ENCODE measurements around the gene DPYD.

The DPYD gene

DNA sequence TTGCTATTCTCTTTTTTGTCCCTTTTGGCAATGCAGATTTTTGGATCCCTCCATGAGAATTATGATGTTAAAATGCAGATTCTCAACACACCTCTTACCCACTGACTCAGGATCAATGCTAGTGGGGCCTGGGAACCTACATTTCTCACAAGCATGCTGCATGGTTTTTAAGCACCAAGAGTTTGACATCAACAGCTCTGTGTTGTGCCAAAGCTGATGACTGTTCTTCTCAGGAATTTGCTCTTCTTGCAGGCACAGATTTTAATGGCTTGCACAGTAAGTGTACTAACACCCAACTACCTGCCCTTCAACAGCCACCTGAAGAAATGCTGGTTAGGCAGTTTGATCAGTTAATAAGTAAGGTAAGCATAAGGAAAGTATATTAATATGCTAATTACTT is 730.5 kb downstream of the DPYD start:
- peak; percentile 46 for DNase-seq

DNA sequence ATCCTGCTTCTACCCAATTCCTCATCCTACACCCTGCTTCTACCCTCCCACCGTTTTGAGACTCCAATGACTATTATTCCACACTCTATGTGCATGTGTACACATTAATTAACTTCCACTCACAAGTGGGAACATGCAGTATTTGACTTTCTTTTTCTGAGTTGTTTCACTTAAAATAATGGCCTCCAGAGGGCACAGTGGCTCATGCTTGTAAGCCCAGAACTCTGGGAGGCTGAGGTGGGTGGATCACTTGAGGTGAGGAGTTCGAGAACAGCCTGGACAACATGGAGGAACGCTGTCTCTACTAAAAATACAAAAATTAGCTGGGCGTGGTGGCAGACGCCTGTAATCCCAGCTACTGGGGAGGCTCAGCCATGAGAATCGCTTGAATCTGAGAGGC is 734.5 kb downstream of the DPYD start:
- no peak for DNase-seq

DNA sequence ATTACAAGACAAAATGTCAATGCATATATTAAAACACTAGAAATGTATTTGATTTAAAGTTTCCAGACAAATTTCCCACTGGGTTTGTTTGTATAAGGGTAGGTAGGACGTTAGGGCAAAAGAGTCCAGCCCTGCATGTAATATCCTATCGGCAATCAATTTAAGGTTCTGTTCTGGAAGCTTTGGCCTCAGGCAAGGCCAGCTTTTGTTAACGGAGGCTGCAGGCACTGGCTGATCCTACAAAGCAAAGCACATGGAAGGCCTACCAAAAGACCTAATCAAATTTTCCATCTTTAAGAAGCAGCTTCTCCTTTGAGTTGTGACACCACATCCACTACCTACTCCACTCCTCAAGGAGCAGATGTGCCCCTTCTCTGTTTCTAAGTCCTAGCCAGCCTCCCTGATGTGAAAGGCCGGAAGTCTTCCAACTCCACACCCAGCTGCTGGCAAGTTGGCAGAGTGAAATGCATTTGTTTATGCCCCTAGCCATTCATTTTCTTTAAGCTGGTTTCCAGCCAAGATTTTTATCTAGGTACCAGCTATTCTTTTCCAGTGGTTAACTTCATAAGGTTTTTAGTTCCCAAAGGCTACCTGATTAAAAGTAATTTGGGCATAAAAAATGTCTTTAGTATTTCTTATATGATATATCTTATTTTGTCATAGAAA is 746.7 kb downstream of the DPYD start:
- no peak for DNase-seq

DNA sequence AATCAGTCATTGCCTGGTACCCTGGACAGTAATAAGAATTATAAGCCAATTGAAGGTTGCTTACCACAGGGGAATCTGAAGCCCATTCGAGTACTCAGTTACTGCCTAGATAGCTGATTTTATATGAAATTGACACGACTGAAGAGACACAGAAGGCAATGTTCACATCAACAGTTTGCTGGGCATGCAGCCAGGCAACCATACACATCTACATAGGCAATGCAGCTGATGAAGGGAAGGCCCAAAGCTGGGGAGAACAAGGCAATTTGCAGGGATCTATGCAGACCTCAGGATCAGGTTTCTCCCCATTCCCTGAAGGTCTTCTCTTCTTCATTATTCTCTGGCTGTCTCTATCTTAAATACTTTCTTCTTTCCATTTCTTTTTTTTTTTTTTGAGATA is 750.5 kb downstream of the DPYD start:
- DNase-seq = no peak

DNA sequence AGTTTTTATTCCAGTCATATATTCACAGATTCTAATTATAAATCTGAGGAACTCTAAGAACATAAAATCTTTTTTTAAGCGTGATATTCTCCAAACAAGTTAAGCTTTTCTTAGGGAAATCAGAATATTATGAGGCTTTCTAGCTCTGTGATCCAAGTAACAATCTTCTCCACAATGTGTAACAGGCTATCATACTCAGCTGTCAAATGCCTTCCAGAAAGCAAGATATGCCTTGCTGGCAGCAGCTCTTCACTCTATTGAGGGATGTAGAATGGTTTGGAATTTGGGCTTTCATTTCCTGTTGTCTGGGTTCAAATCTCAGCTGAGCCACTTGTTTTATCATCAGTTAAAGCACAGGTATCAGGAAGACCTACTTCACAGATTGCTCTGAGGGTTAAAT is 752.8 kb downstream of the DPYD start:
- DNase-seq = no peak

DNA sequence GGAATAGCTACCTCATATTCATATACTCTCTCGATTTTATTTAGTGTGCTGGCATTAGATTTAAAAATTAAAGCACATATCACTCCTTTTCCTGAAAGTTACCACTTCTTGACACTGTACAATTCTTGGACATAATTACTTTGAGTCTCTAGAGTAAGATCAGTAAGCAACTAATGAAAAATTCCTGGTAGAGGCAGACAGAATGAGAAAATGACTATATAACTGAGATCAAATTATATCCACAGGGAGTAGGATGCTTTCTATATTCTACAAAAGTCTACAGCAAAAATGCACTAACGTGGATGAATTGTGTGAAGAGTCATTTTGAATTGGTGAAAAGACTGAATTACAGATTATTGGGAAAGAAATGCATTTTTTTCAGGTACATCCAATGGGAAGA is 753.6 kb downstream of the DPYD start:
- no peak for DNase-seq

DNA sequence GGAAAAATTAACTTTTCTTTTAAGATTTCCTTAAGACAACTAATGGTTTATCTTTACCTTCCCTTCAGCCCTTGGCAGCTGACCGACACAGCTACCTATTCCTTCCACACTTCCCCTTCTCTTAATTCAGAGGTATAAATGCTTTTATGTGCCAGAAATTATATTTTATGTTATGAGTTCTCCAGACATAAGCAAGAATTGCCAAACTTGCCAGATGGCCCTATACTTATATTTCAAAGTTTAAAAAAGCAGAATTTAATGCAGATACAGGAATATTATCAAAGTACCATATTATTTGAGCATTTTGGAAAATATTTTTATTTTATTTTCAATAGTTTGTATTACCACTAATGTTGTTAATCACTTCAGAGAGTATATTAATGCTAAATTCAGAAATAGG is 754.2 kb downstream of the DPYD start:
- no peak for DNase-seq

DNA sequence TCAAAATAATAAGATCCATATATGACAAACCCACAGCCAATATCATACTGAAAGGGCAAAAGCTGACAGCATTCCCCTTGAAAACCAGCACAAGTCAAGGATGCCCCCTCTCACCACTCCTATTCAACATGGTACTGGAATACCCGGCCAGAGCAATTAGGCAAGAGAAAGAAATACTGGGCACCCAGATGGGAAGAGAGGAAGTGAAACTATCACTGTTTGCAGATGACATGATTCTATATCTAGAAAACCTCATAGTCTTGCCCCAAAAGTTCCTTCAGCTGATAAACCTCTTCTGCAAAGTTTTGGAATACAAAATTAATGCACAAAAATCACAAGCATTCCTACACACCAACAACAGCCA is 756.6 kb downstream of the DPYD start:
- no peak for DNase-seq

DNA sequence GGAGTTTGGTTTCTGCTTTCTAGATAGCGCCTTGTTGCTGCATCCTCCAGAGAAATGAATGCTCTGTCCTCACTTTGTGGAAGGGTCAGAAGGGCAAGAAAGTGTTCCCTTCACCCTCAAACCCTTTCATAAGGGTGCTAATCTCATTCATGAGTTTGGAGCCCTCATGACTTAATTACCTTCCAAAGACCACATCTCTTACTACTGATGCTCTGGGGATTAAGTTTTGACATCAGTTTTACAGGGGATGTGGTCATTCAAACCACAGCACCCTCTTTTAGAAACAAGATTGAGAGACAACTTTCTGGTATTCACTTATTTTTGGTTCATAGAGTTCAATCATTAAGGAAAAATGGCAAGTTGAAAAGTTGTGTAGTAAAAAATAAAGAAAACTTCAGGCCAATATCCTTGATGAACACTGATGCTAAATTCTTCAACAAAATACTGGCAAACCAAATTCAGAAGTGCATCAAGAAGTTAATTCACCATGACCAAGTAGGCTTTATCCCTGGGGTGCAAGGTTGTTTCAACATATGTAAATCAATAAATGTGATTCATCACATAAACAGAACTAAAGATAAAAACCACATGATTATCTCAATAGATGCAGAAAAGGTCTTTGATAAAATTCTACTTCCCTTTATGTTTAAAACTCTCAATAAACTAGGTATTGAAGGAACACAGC is 757.1 kb downstream of the DPYD start:
- DNase-seq = no peak

DNA sequence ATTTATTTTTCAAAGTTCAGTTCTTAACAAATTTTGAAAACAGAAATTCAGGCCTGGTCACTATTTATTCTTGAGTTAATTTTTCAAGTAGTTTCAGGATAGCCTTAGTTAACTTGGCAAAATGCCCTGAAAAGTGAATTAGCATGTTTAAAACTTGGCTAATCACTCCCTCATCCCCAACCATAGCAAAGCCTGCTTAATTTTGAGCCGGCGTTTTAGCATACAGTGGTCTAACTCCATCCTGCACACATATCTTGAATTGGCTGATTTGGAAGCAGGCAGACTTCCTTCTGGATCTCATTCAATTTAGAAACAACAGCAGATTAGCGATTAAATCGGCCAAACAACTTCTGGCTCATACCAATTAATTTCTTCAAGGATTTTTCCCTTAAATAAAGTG is 760.0 kb downstream of the DPYD start:
- DNase-seq = peak; percentile 9

DNA sequence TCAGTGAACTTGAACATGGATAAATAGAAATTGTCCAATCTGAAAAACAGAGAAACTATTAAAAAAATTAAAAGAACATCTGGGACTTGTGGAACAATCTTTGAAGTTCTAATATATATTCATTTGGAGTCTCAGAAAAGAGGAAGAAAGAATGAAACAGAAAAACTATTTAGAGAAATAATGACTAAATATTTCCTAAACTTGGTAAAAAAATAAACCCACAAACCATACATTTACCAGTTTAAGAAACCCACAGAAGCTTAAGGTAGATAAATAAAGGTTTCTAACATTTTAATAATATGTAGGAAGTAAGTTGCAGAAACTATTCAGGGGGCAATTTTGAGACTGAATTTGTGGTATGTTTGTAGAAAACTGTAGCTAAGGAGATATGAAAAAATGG is 761.5 kb downstream of the DPYD start:
- DNase-seq = no peak

DNA sequence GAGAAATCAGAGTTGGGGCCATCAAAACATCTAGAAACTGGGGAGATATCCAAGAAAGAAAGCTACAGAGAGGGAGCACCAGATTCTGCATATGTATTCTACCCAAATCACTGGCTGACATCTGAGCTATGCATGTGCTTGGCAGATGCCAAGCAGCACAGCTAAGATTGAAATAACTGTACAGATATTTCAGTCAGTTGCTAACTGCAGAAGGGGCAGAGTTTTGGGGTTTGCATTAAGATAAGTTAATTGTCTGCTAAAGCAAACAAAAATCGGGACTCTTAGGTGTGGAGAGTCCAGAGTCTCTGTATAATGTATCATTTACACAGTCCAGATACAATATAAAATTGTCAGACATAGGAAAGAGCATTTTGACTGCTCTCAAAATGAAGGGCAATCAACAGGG is 762.1 kb downstream of the DPYD start:
- DNase-seq = no peak

DNA sequence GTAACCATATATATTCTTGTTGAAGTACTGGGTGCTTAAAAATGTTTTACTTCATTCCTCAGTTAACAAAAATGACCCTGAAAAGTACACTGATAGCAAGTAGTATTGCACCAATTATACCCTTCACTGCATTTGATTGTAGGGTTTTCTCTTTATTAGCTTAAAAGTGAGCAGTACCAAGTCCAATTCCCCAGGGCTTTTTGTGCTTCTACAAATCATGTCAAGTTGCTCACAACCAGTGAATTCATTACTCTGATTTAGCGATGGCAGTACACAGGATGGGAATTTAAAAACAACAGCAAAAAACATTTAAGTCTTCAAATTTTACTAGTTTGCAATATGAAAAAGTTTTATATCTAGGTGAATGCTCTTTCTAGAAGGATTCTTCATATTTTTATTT is 762.8 kb downstream of the DPYD start:
- no peak for DNase-seq

DNA sequence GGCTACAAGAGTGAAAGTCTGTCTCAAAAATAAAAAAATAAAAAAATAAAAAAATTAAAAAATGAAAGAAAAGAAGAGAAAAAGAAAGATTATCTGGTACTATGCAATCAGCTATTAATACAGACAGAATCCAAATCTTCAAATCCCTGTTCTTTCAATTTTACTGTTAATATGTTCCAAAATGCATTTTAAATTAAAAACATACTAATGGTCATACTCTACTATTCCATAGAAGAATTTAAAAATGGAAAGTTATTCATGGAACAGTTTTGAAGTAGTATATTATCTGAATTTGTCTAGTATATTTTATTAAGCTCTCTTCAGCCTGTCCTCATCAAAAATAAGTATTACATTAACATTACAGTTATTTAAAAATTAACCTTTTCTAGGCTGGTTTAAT is 769.2 kb downstream of the DPYD start:
- no peak for DNase-seq

DNA sequence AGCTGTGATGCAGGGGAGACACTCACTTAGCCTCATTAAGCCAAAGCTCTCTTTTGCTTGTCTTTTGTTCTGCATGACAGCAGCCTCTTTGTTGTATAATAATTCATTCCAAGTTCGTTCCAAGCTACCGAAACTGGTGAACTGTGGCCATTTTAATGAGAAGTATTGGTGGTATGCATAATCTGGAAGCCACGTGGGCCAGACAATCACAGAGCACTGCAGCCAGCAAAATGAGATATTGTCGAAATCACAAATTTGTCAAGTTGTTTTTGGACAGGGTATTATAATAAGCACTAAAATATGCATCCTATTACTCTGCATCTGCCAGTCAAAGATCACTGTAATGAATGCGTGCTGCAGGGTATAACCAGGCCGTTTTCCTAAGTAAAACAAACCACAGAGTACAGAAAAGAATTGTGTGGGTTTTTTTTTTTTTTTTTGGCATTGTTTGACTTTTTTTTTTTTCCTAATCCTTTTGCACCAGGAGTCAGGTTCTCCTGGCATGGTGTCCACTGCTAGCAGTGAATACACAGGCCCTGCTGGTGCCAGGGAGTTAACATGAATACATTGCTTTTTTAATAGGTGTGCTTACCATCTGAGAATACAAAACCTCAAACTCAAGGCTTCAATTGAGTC is 775.4 kb downstream of the DPYD start:
- peak; percentile 93 for DNase-seq

DNA sequence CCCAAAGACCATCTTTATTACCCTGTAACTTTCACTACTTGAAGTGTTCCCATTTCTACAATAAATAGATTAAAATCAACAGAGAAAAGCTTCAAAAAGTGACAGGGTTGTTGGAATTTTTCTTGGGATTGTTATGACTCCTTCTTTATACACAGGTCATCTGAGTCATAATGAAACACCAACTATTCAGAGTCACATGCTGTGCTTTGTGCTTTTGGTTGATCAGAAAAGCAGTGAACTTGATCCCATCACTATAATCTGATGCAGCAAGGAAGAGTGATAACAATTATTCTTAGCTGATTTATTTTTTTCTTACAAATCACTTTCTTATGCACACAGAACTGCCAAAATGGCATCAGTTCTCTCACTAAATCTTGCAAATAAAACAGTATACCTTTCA is 776.3 kb downstream of the DPYD start:
- DNase-seq = peak; percentile 71

DNA sequence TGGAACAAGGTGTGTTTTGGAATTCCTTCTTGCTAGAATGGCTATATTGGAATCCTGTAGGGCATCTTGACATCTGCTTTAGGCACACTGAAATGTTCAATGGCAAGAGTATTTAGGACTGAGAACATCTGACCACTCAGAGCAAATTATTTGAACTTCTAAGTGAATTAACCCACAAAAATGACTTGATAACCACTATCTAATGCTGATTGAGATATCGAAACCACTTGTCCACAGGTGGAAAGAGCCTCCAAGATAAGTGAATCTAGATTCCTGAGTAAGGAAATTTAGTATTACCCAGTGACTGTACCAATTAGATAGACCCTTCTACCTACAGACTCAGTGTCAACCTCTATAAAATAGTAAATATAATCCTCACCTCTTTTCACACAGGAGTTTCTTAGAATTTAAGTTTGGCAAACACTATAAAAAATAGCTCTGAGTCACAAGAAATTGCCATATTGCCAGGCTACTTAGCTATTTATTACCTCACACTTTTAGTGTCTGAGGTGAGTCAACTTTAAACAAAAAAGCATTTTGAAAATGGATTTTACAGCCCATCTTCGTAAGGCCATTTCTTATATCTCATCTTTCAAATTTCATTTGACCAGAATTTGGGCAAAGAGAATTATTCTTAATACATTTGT is 777.5 kb downstream of the DPYD start:
- no peak for DNase-seq

DNA sequence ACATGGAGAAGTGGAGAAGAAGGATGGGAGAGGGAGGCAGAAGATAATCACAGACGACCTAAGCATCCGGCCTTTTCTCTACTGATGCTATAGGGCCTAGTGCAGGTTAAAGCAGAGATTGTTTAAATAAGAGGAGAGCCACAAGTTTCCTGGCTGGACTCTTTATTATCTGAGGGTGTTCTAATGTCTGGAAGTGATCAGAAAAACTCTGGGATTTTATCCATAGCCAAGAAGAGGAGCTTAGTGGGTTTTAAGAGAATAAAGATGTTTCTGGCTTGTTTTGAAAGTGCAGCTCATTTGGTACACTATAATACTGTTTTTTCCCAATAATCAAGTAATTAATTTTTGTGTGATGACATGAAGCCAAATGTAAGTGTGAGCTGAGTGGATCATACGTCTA is 780.2 kb downstream of the DPYD start:
- DNase-seq = no peak

DNA sequence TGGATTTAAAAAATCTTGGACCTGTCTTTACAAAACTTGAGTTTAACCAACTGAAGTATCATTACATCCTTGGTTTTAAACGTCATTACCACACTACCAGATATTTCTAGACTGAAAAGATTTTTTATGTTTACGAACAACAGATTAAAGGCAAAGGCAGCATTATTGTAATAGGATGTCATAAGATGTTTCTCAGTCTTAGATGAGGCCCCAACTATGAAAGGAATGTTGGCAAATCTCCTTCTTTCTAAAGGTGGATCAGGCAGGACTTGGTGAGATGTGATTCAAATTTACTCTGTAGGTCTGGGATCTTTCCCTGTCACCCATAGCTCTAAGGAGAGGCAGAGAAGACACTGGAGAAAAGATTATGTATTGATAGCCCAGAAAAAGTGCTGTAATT is 781.3 kb downstream of the DPYD start:
- DNase-seq = peak; percentile 67

DNA sequence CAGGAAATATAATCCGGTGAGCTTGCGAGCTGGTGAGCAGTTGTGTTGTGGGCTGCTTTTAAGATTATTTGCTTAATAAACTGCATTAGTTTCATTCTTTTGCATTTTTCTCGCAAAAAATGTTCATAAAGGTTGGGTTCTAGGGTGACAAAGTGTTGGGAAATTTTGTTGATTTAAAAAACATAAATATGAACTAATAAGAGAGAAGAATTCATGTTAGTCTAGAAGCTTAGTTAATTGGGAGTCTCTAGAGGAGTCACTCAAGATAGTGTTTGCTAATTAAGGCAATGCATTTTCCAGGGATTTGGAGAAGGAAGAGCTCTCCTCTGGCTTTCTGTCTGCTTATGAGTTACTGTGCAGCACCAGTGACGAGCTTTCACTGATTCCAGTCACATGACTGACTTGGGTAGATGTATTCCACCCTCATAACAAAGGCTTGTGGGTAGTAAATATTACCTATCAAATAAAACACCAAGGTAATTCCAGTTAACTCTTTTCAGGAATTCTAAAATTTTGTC is 782.3 kb downstream of the DPYD start:
- no peak for DNase-seq

DNA sequence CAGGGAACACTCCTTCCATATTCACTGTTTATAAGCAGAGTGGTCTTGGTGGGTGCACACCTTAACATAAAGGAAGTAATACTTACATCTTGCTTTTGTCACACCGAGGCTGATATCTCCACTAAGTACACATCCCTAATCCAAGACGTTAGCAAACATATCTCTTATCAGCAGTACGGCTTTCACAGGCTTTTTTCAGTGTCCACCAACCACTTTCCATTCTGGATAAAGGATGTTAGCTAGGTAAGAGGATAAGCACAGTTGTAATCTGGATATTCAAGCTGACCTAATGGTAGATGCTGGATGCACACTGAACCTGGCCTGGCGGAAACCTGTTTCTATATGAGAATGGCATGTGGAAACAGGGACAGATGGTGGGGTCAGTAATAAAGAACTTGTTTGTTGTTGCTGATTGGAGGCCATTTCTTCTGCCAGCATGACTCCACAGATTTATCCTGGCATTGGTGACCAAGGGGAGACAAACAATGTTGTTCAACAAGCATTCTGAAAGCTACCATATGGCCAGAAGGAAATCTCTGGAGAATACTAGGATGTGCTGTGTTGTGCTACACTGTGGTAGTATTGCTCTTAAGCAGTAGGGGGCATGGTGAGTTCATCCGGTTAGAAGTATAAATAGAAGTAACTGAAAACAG is 782.8 kb downstream of the DPYD start:
- peak; percentile 71 for DNase-seq

DNA sequence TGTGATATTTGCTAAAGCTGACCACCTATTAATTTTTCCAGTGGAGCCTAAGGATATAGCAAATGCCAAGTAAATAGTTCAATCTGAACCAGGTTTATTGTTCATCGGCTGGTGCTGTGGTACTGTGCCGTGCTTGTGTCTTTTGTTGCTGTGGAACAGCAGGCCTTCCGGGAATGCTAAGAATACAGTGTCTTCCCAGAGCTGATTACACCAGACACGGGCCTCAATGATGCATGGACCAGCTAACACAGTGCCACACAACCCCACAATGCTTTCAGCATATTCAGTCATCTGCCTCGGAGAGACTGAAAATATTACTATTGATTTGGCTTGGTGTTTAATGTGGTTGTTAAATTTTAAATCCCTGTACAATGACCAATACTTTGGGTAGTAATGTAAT is 783.8 kb downstream of the DPYD start:
- DNase-seq = no peak

DNA sequence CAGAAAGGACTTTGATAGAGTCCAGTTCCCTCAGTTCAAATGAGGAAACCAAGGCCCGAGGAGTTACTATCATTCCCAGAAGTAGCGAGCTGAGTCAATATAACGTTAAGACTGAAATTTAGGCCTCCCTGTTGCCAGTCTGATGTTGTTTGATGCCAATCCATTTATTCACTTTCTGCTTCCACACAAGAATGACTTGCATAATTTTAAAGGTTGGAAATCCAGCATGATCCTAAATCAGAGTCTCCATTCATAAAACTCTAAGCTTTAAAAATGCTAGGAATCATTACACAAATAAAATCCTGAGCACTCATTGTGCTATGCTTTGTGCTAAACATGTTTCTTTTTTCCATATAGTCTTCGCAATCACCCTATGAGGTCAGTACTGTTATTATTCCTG is 784.9 kb downstream of the DPYD start:
- no peak for DNase-seq
